ENCODE results near the gene LHFPL3.
"Not testable (repeated sequence)": the region's sequence is repeated elsewhere in the genome, so short reads cannot be mapped to it uniquely, and the experiment has no call there.

LHFPL3 gene

DNA sequence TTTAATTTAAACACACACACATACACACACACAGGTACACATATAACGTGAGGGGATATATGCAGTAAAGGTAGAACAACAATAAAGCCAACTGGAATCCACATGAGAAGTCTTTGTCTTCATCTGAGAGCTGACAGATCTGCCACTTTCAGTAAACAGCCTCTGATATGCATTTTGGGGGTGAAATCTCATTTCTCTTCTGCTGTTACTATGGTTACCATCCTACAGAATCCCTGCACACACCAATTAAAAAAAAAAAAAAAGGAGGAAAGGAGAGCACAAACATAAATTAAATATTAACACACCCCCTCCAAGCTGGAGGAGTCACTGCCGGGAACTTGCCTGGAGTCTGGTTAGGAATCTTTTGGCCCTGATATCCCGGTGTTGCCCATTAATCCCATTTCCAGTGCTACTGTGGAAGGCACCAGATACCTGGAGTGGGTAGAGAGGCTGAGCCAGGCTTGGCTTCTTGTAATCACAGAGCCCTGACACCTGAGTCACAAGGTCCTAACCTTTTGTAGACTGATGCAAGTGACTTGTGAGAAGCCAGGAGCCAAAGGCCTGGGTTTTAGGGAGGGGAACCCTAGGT, 169.1 kb downstream of the LHFPL3 start:
- DNase-seq, result no peak

DNA sequence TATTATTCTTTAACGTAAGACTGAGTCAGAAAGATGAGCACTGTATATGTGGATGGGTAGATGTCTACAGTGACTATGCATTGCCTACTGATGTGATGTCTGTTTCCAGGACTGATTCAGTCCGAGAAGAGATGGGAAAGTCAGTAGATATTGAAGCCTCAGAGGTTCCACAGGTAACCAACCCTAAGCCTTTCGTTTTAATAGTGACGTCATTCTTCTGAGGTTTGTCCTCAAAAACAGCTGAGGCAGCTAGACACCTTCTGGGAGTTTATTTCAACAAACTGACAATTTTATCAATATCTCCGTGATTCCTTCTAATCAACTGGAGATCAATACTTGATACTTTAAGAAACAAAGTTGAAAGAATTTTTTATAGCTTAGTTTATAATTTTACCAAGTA, 171.6 kb downstream of the LHFPL3 start:
- DNase-seq, result no peak

DNA sequence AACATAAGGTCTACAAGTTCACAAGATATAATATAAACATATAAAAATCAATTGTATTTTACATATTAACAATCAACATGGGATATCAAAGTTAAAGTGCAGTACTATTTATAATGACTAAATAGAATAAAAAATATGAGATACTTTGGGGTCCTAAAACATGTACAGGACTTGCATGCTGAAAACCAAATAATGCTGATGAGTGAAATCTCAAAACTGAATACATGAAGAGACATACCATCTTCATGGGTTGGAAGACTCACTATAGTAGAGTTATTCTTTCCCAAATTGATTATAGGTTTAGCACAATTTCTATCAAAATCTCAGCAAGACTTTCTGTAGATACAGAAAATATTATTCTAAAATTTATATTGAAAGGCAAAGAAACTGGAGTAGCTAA, 181.5 kb downstream of the LHFPL3 start:
- DNase-seq, result no peak

DNA sequence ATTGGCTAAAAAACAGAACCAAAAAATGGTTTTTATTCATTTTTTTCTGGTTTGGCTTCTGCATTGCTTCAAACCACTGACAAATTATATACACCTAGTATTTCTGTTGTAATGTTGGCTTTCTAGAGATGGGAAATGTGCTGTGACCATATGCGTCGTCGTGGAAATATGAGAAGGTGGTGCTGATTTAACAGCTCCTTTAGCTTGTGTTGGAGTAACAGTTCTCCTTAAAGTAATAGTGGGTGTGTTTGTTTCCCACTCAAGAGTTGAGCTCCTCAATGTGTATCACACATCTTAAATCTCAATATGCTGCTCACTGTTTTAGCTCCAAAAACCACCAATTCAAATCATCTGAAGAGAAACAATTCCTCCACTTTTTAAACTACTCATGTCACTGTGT, 196.4 kb downstream of the LHFPL3 start:
- DNase-seq, result no peak

DNA sequence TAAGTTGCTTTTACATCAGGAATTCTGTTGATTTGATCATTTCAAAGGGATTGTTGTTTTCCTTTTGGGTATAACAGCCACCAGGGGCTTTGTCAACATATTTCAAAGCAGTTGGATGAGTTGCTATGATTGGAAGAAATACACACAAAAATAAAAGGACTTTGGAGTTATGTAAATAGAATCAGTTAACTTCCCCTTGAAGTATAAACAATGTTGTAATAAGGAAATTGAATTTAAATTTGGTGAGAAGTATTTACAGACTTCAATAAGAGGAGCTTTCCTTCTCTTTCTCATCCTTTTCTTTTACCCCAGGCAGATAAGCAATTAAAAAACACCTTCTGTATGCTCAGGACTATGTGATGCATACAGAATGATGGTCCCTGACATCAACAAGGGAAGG, 199.7 kb downstream of the LHFPL3 start:
- no peak for DNase-seq

DNA sequence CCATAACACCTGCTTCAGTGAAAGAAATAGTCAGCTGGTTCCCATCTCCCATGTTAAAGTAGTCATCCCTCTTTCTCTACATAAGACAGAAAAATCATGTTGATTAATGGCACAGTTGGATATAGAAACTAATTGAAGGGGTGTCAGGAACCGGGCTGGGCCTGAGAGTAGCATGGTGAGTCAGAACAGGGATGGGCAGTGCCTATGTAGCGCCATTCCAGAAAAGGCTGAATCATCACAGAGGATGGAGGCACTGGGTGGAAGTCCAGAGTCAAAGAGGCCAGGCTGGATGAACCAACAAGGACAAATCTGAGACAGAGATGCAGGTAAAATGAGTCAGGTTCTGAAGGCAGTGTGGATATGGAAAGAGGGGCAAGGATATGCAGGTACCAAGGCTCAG, 201.2 kb downstream of the LHFPL3 start:
- no peak for DNase-seq

DNA sequence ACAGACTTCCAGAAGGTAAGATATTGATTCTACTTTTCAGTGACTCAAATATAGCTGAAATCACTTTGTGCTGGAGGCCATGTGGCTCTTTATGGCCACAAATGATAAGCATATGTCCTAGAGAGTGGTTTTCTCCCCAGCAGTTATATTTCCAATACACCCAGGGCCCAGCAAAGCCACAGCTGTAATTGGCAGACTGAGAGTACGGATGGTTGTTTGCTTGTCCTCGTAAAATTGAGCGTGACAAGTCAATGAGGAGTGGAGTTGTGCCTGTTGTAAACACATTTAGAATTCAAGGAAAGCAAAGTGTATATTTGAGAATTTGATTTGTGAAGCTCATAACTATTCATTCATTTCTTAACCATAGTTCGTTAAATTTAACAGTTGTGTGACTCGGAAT, 201.8 kb downstream of the LHFPL3 start:
- DNase-seq, result no peak

DNA sequence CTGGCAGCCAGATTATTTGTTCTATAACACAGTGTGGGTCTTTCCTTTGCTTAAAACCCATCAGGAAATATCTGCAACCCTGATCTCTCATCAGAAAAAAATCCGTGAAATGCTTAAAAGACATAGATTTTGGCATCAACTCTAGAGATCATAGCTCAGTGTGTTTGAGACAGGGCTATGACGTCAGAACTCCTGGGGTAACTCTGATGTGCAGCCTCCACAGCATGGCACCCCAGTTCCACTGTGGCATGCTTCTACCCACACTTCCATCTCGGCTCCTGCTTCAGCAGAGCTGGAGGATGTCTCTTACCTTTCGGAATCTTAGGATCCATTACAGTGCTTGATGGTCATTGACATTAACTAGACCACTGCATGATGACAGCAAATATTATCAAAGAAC, 205.7 kb downstream of the LHFPL3 start:
- DNase-seq, result no peak

DNA sequence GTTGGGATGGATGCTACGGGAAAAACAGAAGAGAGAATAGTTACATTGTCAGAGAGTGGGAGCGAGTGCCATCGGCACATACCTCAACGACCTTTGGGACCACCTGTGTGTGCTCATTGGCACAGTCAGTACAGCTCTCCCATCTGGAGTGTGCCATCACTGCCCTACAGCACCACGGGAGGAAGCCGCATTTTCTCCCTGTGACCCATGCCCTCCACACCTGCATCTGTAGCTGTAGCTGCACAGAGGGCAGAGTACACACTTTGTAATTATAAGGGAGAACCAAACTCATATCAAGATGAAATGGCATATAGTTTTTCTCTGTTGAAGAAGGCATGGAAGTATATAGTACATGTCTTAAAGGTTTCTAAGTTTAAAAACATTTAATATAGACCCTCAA, 207.4 kb downstream of the LHFPL3 start:
- no peak for DNase-seq

DNA sequence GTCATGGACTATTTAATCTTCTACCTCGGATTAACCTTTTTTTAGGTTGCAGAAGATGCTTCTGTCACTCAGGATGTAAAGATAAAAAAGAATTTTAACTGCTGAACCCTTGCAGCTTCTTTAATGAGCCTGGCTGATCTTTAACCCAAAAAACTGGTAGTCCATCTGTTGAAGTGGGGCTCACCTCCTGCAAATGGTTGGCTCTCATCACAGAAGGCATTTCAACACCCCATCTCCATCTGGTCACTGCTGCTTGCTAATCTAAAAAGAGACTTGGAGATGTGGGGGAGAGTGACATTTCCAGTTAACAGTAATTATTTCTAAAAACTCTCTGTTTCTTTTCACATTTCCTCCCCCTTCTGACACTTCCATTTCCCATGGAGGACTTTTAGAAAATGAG, 208.6 kb downstream of the LHFPL3 start:
- no peak for DNase-seq

DNA sequence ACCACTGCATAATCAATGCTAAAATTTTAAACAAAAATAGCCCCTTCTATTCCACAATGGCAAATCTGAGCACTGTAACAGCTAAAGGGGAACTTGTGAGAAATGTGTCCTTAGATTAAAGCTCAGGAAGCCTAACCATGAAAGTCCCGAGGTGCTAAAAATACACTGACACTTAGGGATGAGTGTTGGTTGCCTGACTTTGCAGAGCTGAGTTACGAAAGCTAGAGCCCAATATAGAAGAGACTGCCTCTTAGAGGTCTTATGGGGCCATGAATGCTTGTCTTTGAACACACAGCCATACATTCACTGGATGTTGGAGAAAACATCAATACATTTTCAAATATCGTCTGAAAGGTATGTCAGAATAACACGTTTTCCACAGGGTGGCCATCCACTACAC, 209.7 kb downstream of the LHFPL3 start:
- DNase-seq, result no peak

DNA sequence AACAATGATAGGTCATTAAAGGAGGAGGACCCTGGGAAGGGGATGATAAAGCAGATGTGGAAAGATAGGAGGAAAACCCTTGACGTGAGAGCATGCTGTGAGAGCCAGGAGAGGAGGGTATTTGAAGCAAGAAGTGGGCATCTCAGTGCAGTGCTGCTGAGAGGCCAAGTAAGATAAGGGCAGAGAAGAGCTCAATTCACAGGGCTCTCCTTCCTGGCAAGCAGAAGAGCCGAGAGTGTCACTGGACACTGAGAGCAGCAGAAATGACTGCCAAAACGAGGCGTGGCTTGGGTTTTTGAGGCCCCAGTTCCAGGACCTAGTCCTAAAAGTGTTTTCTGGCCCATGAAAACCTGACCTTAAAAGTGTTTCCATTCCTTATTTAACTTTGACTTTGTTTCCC, 213.5 kb downstream of the LHFPL3 start:
- DNase-seq, result no peak

DNA sequence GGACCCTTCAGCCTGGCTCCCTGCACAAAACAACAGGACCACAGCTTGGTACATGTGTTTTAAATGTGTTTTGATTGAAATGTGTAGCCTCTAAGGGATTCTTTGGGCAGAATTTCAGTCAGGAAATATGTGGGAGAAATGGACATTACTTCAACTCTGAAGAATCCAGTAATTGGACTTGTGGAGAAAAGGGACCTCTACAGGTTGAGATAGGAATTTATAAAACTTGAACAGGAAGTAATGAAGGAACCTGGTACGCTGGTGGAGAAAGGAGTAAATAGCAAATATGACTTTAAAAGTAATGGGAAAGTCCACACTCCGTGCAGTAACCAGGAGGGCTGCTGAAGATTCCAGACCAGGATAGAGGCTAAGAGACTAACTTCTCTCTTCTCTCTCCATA, 220.5 kb downstream of the LHFPL3 start:
- no peak for DNase-seq

DNA sequence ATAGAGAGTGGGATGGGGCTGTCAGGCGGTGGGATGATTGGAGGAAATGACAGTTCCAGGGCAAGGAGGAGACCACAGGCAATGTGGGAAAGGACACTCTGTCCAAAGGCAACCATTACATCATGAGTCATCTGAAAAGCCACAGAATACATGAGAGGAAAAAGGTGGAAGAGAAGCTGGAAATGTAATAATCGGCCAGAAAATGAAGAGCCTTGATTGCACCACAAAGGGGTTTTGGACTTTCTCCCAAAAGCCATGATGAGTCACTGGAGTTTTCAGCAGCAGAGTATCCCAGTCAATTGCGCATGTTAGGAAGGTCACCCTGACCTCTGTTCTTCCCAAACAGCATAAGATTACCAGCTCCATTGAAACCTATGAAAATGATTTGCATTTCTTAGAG, 222.0 kb downstream of the LHFPL3 start:
- DNase-seq, result no peak

DNA sequence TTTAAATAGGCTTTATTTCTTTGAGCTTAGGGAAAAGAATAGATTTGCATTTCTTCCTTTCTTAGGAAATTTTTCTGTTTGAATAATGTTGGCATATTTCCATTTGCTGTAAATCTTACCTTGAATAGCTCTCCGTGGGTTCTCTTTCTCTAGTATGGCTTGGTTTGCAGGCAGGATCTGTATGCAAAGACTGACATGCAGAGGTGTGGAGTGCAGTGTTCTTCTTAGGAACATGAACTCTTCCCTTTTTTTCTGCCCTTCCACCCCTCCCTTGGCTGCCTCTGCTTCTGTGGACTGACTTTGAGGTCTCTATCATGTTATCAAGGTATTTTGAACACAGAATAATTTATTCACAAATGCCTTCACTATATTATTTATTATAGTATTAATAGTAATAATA, 222.8 kb downstream of the LHFPL3 start:
- no peak for DNase-seq

DNA sequence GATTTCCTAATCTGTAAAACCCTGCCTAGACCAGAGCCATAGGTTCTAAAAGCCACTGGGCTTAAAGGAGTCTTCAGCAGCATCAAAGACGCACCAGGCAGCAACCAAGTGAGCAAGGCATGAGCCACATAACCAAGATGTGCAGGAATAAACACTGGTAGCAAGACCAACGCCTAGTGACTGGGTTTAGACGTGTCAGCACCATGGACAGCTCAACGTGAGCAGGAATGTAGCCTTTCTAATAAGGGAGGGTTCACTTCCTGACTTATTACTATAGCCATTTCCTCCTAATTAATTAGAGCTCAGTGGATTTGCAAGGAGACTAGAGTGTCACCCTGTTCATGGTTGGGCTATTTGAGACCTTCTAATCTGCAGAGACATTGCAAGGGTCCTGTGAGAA, 223.7 kb downstream of the LHFPL3 start:
- DNase-seq, result no peak

DNA sequence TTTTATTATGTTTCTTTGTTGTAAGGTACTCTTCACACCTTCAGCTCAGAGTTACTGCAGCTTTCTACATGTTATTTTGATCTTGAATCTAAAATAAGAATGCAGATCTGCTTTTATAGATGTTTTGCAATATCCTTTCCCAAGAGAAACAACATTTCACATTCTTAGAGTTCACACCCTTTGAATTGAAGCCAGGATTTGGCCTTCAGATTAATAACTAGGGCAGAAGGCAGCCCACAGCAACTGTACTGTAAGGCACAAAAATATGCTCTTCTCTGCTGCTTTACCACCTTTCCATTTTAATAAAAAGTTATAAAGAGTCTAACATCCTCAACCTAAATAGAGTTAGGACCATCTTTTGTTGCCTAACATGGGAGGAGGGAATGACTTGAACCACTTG, 224.7 kb downstream of the LHFPL3 start:
- no peak for DNase-seq

DNA sequence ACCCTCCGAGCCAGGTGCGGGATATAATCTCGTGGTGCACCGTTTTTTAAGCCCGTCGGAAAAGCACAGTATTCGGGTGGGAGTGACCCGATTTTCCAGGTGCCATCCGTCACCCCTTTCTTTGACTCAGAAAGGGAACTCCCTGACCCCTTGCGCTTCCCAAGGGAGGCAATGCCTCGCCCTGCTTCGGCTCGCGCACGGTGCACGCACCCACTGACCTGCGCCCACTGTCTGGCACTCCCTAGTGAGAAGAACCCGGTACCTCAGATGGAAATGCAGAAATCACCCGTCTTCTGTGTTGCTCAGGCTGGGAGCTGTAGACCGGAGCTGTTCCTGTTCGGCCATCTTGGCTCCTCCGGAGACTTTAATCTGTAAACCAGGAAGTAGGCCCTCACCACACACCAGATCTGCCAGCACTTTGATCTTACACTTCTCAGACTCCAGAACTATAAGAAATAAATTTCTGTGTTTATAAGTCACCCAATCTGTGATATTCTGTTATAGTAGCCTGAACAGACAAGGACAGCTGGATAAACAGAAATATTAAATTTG, 235.0 kb downstream of the LHFPL3 start:
- not testable (repeated sequence) for DNase-seq

DNA sequence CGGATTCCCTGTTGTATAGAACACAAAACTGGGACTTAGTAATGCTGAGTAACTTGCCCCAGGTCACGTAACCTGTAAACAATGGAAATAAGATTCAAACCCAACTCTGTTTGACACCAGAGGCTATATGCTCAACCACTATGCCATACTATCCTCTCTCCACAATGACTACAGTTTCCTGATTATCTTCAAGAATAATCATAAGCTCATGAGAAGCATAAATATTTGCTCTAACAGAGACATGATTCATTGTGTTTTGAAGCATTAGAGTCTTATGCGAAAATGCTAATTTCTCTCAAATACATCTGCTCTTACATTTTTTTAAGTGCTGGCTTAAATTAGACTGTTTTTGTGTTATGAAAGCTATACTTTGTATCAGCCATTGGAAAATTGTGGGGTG, 241.3 kb downstream of the LHFPL3 start:
- DNase-seq, result no peak

DNA sequence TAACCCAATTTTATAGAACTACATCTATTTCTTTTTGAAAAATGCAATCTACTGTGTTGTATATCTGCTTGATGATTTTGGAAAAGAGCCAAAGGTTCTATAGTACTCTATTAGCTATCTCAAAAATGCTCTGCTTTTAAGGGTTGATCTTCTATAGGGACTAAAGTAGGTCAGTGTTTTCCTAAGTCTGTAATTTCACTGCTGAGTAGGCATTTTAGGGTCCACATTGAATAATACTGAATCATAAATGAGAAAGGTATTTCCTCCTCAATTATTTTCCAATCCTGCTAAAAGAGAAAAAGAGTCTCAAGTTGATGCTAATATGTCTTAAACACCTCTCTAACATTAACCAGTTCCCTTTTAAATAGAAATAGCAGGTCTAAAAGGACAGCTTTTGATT, 244.2 kb downstream of the LHFPL3 start:
- no peak for DNase-seq

DNA sequence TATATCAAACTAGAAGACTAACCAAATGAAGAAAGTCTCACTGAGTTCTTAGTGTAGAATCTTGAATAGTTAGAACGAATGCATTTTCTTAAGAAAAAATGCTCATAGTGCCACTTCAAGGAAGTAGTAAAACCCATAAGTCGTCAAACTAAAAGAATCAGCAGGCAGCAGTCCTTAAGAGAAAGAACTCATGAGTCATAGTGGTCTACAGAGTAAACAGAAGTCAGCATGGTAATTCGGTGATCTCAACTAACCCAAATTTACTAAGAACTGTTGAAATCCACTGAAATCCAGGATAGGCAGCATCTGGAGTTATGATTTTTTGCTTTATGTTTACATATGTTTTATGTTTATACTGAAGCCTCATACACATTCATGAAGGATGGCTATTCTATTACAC, 256.2 kb downstream of the LHFPL3 start:
- no peak for DNase-seq

DNA sequence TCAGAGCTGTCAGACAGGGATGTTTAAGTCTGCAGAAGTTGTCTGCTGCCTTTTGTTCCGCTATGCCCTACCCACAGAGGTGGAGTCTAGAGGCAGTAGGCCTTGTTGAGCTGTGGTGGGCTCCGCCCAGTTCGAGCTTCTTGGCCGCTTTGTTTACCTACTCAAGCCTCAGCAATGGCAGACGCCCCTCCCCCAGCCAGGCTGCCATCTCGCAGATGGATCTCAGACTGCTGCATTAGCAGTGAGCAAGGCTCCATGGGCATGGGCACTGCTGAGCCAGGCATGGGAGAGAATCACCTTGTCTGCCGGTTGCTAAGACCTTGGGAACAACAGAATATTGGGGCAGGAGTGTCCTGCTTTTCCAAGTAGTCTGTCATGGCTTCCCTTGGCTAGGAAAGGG, 267.2 kb downstream of the LHFPL3 start:
- DNase-seq, result not testable (repeated sequence)

DNA sequence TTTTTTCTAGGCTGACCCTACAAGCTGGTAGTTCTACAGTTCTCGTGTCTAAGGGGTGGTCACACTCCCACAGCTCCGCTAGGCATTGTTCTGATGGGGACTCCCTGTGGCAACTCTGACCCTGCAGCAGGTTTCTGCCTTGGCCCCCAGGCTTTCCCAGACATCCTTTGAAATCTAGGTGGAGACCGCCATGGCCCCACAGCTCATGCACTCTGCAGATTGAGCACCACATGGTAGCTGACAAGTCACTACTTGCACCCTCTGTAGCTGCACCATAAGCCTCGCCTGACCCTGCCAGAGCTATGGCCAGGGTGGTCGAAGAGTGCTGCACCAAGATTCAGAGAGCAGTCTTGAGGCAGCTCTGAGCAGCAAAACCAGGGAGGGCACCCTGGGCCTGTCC, 275.6 kb downstream of the LHFPL3 start:
- no peak for DNase-seq

DNA sequence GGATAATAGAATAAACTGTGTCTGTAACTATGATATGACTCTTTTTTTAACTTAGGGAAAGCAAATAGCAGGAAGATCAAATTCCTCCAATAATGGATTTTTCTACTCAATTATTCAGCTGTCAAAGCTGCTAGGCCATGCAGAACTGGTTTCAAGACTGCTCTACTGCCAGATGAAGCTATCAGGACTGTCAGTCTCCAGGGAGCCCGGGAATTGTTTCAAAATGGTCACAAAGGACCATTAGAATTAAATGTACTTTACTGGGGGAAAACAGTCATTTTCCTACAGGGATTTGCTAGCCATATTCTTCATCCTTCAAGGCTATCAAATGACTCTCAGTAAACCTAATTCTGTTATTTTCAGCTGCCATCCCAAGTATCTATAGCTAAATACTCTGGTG, 276.3 kb downstream of the LHFPL3 start:
- DNase-seq, result no peak

DNA sequence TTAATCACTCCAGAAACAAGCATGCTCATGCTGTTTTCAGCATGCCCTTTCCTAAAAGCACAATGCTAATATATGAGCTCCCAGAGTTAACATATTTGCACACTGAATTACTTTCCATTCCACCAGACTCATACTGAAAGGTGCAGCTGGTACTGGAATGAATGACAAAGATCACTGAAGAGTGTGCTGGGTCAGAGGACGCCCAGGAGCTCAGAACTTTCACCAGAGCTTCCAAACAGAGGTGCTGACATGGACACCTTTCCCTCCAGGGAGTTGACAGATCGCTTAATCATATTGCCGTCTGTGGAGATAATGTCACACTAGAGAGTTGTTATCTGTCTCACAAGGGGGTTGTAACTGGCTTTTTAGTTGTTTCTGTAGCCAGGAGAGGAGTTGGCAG, 292.9 kb downstream of the LHFPL3 start:
- DNase-seq, result no peak

DNA sequence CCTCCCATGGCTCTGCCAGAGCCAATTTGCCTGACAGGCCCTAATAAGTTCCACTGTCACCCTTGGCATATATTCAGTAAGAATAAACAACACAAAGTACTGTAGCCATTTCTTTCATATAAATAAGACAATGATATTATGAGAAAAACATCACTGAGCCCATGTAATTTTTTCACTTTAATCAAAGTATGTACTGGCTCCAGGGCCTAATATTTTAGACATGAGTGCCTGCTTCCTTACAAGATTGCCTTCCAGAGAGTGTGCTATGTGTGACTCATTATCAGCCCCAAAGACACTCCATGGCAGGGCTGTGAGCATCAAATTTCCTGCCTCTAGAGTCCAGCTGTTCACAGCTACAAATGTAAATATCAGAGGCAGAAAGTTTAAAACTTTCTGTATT, 297.6 kb downstream of the LHFPL3 start:
- no peak for DNase-seq
